ENCODE measurements around the gene GRIK4.
"Not testable (repeated sequence)": the region's sequence is repeated elsewhere in the genome, so short reads cannot be mapped to it uniquely, and the experiment has no call there.

The GRIK4 gene

GRCh38 chr11:120511116-120511819 lies at the start of gene GRIK4:
TSS of gene GRIK4 (plus strand) at chr11:120511748. CDS start at chr11:120660319, 148,571 bp downstream.
- peak; percentile 71 for DNase-seq (ENCODE audit: low read depth)

DNA sequence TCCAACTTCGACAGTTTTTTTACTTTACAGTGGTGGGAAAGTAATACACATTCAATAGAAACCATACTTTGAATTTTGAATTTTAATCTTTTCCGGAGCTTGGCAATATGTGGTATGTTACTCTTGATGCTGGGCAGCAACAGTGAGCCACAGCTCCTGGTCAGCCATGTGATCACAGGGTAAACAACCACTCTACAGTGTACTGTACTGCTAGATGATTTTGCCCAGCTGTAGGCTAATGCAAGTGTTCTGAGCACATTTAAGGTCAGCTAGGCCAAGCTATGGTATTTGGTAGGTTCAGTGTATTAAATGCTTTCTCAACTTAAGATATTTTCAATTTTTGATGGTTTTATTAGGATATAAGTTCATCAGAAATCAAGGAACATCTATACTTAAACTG lies 48.7 kb upstream of the GRIK4 start:
- DNase-seq (ENCODE audit: low read depth) = no peak

DNA sequence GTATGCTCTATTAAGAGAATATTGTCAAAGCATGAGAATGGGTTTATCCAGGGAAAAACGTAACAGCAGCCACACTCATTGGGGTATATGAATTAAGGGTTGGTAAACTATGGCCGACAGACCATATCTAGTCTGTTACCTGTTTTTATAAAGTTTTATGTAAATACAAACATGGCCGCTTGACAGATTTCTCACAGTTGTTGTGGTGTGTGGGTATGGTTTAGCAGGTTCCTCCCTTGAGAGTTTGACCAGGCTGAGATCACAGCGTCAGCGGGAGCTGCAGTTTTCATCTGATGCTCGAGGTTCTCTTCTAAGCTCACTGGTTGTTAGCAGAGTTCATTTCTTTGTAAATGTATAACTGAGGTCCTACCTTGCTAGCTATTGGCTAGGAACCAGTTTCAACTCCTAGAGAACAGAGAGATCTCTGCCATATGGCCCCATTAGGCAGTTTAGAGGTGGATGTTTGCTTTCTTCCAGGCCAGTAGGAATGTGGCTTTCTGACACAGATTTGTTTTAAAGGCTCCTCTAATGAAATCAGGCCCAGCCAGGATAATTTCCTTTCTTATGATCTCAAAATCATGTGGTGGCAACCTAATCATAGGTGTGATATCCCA lies 45.5 kb upstream of the GRIK4 start:
- DNase-seq (ENCODE audit: low read depth) = no peak

GRCh38 chr11:120467627-120468026 lies 43.9 kb upstream of the GRIK4 start:
- DNase-seq (ENCODE audit: low read depth) = peak; percentile 80

DNA sequence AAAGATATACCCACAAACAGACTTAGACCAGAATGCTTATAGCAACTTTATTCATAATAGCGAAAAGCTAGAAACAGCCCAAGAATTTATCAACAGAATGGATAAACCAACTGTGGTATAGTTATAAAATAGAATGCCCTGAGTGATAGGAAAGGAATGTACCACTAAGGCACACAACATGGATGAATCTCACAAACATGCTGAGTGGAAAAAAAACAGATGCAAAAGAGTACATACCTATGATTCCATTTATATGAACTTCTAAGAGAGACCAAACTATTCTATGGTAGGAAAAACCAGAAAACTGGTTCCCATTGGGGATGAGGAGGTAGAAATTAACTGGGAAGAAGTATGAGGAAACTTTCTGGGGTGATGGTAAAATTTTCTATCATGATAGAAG lies 40.4 kb upstream of the GRIK4 start:
- peak; percentile 91 for DNase-seq (ENCODE audit: low read depth)

DNA sequence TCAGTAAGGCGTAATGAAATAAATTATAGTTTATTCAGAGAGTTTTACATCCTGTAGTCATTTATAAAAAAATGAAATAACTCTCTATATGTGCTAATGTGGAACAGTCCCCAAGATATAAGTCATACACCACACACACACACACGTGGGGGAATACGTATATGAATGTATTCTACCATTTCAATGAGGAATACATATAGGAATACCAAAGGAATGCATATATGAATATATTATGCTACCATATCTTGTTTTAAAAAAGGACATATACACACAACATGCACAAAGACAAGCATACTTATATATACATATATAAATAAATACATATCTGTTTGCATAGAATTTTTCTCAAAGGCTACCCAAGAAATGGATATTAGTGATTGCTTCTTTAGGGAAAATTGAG lies 39.6 kb upstream of the GRIK4 start:
- DNase-seq (ENCODE audit: low read depth) = no peak

- DNase-seq (ENCODE audit: low read depth) = no peak
Measured at GRCh38 chr11:120473503-120473902, 38.0 kb upstream of the GRIK4 start.

GRCh38 chr11:120482149-120482548 lies 29.4 kb upstream of the GRIK4 start:
- DNase-seq (ENCODE audit: low read depth) = peak; percentile 55

DNA sequence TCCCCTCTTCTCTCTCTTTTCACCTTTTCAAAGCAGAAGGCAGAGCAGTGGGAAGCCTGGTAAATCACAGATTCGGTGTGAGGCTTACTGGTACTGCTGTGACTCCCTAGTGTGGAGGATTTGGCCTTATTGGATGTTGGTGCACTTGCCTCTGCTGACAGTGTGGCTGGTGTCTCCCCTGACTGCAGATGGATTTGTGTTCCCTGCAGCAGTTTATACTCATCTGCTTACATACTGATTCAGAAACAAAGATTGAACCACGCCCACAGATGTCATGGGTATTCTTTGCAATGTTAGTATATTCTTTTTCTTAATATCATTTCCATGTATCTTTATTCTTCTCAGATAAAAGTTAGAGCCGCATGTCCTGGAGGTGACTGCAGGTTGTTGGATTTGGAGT lies 26.8 kb upstream of the GRIK4 start:
- no peak for DNase-seq (ENCODE audit: low read depth)

GRCh38 chr11:120486138-120486537 lies 25.4 kb upstream of the GRIK4 start:
- DNase-seq (ENCODE audit: low read depth) = no peak

DNA sequence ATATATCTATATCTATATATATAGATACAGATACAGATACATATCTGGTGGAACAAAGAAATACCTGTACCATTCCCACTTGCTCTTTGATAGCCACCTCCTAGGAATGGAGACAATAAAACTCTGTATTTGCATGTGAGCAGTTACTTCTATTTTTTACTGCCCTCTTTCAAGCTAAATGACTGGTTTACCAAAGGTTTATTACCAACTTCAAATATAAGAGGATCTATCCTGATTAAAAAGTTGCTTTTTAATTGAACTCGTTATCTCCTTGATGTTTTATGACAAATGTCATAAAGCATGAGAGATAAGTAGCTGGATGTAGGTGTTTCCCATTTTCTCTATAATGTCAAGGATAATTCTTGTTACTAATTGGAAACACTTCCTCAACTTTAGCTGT lies 21.7 kb upstream of the GRIK4 start:
- no peak for DNase-seq (ENCODE audit: low read depth)

DNA sequence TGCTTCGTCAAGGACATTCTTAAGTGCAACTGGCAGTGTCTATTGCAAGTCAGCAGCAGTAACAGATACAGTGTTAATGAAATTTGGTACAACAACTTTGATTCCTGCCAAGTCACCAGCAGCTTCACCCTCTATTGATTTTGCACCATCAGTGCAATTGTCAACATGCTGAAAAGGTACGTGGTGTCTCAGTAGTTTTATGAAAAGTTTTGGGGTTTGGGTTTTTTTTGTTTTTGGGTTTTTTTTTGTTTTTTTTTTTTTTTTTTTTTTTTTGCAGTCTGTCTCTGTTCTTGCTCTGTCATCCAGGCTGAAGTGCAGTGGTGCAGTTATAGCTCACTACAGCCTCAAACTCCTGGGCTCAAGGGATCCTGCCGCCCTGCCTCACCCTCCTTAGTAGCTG lies 19.1 kb upstream of the GRIK4 start:
- no peak for DNase-seq (ENCODE audit: low read depth)

- DNase-seq (ENCODE audit: low read depth) = no peak
Measured at GRCh38 chr11:120494595-120494994, 17.0 kb upstream of the GRIK4 start.

DNA sequence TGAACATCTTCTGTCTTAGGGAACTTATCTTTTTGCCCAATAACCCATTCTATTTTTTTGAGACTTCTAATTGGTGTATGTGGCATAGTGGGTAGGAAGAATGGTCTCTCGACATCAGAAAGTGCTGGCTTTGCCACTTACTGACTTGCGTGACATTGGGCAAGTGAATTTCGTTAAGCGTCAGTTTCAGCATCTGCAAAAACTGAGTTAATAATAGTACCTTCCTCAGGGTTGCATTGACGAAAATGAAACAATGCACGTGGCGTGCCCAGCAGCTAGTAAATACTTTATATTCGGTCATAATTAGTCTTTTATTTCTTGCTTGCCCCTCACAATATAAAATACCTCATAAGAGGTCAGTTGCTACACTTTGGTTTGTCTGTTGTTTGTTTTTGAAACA lies 12.5 kb upstream of the GRIK4 start:
- DNase-seq (ENCODE audit: low read depth) = no peak

DNA sequence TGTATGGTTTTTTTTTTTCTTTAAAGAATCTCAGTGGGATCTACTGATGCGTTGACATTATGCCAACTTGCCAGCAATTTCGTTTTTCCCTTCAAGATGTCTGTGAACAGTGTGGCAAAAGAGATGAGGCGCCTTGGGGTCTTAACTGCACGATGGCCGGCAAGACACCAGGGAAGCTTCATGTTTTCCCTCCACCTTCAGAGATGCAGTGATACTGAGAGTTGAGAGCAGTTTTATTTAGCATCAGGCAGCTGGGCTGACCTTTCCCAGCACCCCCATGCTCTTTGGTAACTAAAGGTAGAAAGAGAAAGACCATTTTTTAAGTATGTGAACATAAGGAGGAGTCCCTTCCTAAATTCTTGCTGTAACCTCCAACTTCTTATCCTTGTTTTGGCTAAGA lies 11.7 kb upstream of the GRIK4 start:
- no peak for DNase-seq (ENCODE audit: low read depth)

DNA sequence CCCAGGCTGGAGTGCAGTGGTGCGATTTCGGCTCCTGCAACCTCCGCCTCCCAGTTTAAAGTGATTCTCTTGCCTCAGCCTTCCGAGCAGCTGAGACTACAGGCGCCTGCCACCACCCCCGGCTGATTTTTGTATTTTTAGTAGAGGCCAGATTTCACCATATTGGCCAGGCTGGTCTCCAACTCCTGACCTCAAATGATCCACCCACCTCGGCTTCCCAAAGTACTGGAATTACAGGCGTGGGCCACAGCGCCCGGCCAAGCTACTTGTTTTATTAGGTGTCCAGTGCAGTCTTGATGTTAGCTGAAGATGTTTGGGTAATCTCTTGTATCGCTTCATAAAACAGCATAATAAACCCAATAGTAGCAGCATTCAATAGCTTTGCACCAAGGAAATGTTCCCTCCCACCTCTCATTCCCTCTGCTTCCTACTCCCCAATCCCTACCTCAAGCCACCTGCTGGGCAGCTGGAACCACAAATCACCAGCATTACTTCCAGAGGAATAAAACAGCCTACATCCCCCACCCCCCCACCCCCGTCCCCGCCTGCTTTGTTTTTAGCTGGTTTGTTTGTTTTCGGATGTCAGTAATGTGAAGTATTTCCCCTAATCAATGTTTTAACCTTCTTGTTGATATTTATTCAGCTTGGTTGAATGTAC lies 11.0 kb upstream of the GRIK4 start:
- DNase-seq (ENCODE audit: low read depth) = peak; percentile 27

- DNase-seq (ENCODE audit: low read depth) = no peak
Measured at GRCh38 chr11:120501440-120501839, 10.1 kb upstream of the GRIK4 start.

DNA sequence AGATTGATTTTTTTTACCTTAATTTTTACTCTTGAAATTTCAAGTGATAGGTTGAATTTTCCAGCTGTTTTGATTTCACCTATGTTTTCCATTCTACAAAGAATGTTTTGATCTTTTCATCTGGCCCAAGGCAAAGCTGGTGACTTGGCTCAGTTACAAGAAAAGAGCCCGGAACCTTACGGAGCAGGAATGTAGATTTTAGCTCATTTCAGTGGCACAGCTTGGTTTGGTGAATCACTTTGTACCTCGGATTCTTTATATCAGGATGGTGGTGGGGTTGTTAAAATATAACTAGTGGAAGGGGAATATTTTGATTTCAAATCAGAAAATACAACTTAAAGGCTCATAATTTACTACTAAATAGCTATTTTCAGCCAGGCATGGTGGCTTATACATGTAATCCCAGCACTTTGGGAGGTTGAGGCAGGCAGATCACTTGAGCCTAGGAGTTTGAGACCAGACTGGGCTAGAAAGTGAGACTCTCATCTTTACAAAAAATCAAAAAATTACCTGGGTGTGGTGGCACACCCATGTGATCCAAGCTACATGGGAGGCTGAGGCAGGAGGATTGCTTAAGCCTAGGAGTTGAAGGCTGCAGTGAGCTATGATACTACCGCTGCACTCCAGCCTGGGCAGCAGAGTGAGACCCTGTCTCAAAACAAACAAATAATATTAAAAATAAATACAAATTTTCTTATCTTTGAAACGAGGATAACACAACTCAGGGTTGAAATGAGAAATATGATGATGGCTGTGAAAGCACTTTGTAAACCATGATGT lies 9.4 kb upstream of the GRIK4 start:
- no peak for DNase-seq (ENCODE audit: low read depth)

DNA sequence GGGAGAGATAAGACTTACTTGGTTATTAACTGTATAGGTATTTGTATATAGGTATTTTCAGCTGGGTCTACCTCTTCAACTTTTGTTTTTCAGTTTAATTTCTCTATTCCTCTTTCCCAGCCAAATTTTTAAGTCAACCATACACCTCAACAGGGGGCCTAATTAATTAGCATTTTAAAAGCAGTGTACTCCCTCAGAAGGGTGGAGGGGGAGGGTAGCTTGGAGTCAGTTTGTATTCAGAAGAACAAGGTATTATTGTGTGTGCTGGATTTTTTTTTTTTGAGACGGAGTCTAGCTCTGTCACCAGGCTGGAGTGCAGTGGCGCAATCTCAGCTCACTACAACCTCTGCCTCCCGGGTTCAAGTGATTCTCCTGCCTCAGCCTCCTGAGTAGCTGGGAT lies 8.0 kb upstream of the GRIK4 start:
- DNase-seq (ENCODE audit: low read depth) = not testable (repeated sequence)

GRCh38 chr11:120505801-120506425 lies 5.6 kb upstream of the GRIK4 start:
- DNase-seq (ENCODE audit: low read depth) = no peak

DNA sequence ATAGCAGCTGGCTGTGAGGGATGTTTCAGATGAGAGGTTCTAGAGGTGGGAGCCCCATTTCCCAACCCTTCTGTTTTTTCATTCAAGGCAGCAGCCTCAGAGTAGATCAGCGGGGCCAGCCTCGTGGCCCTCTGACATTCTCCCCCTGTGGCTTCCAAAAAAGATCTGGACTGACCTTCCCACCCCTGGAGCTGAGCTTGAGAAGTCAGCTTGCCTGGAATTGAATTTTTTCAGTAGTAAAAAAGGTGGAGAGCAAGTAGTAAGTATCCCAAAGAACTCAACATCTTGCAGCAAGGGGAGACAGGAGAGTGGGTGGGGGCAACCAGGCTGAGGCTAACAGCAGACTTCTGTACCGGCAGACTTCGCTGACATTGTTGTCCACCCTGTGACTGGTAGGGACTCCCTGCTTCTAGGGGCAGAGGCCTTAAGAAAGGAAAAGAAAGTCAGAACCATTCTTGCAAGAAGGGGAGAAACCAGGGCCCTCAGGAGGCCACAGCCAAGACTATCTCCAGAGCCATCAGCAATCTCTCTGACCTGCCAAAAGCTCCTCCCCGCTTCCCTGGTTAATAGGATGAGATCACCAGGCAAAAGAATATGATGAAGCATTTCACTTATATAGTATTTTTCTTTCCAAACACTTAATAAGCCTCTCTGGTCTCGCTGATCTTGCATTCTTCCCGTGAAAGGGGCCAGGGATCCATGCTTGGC lies 2.0 kb upstream of the GRIK4 start:
- no peak for DNase-seq (ENCODE audit: low read depth)
